Gastrocnemius medialis (tissue), 4 donors: ENCODE results near the gene PTBP2. TPM values are rescaled to one million over a fixed set of nuclear protein-coding genes. Genes with fewer than 3 reads are reported as not detected.

Experiments used
- ATAC-seq, 2 donors: fragments of 150-250 bp; one replicate each; pipeline ENCODE4 v1.9.1; 2016
- DNase-seq, 2 donors: peaks; one replicate each; pipeline ENCODE4 v3.0.0-alpha.2; 2019
- H3K27ac ChIP-seq, 4 donors: fragments of 200-600 bp; sonication (generic); 1 replicate in 1 of 4; 2 replicates in 3 of 4; pipeline ENCODE4 v1.5.1; 2016 to 2018; ENCODE audit warnings: mild to moderate bottlenecking in 2 of 4, moderate library complexity in 1 of 4
- H3K27me3 ChIP-seq, 3 donors: fragments of 200-600 bp; sonication (generic) in 2 of 3; 1 replicate in 1 of 3; 2 replicates in 2 of 3; pipeline versions ENCODE4 v1.5.1 to v1.6.0; 2016 to 2019; ENCODE audit warnings: mild to moderate bottlenecking in 1 of 3, moderate library complexity in 1 of 3
- H3K36me3 ChIP-seq, 2 donors: fragments of 200-600 bp; sonication (generic) in 1 of 2; one replicate each; pipeline ENCODE4 v1.5.1; 2017 to 2018
- H3K4me1 ChIP-seq, 2 donors: fragments of 200-600 bp; sonication (generic) in 1 of 2; one replicate each; pipeline ENCODE4 v1.5.1; 2016 to 2017; ENCODE audit warnings: mild to moderate bottlenecking in 2 of 2
- H3K4me3 ChIP-seq, 4 donors: fragments of 200-600 bp; sonication (generic) in 3 of 4; 1 replicate in 1 of 4; 2 replicates in 3 of 4; pipeline ENCODE4 v1.5.1; 2016 to 2019; ENCODE audit warnings: mild to moderate bottlenecking in 2 of 4
- H3K9me3 ChIP-seq, 3 donors: fragments of 200-600 bp; sonication (generic) in 2 of 3; 1 replicate in 1 of 3; 2 replicates in 2 of 3; pipeline ENCODE4 v1.5.1; 2016 to 2019
- CTCF ChIP-seq, 5 experiments: fragments of 450-650 bp in 3 of 5; fragments of 200-600 bp in 2 of 5; sonication (generic) in 2 of 5; IDR thresholded peaks in 4 of 5; conservative IDR thresholded peaks in 1 of 5; 1 replicate in 4 of 5; 2 replicates in 1 of 5; pipeline ENCODE4 v1.5.1; 2016 to 2019; ENCODE audit warnings: antibody characterized with exemption in 5 of 5, mild to moderate bottlenecking in 3 of 5, moderate library complexity in 3 of 5
- POLR2A ChIP-seq, 2 donors: fragments of 450-650 bp; IDR thresholded peaks; one replicate each; pipeline ENCODE4 v1.6.1; 2017; ENCODE audit warnings: antibody characterized with exemption in 2 of 2, mild to moderate bottlenecking in 2 of 2, moderate library complexity in 2 of 2
- in situ Hi-C, 4 donors: fragments of 200-750 bp; cut with MboI; loops; one replicate each; pipeline versions ENCODE4 v1.15.0 to v1.8.0; 2017; ENCODE audit warnings: low sequenced_read_pairs in 4 of 4
- intact Hi-C: fragments of 100-400 bp; cut with DNase I; formaldehyde crosslinking; loops from one replicate; pipeline ENCODE4 v1.15.1; 2023; ENCODE audit warnings: low total_unique reads
- total RNA-seq, 4 donors: library from RNA; depleted of rRNA; stranded (reverse); fragments of >200 nt; gene quantifications; one replicate each; pipeline versions ENCODE4 v1.1.0 to v1.2.3, GENCODE V29; 2016

The PTBP2 gene
- total RNA-seq = 10 to 100 TPM; 21.4 to 33.0 (median 26.5) TPM

DNA sequence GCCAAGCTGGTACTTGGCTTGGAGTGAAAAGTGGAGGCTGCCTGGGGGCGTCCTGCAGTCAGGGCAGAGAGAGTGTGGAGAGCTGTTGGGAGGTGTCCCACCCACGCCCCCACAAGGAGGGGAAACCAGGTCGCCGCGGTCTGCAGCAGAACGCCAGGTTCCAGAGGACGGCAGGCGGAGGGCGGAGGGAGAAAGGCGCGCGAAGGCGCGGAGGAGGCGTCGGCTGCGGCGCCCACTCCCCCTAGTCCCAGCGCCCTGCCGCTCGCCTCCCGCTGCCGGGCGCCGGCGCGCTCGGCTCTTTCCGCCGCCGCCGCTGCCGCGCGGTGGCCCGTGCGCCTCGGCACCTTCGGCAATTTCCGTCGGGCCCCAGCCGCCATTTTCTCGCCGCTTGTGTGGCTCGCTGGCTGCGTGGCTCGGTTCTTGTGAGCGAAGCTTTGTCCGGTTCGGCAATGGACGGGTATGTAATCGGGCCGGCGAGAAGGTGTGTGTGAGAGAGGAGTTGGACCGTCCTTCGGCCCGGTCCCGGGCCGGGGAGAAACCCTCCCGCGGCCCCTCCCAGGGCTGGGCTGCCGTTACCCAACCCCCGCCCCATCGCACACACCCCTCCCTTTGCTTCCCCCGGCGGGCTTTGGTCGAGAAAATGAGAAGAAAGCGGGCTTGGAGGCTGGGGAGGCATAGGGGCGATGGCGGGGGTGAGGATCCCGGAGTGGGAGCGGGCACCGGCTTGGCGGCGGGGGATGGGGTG lies at the start of gene PTBP2:
Gene PTBP2, plus strand, starts transcription at position 369 of the 745 bp plus-strand sequence. Its CDS starts 81 bp downstream, at position 450.
- peaks cover 12 to 18% of the 10 kb centered on the region in 2 donors for H3K4me1 ChIP-seq
- DNase-seq = peak; percentile 45 to 63
- ATAC-seq = peak; percentile 89 to 91
- in situ Hi-C loops (no loop called here), intact Hi-C loops (loop anchor here (5.0 kb wide), 1 partner anchor 124 kb away; no protein-coding TSS in a partner anchor)
- no peaks in the 10 kb centered on the region for H3K27me3 ChIP-seq
- peak within 1 kb of the TSS; percentile 91 to 99 (median 97) for H3K4me3 ChIP-seq
- no peaks in the 10 kb centered on the region for H3K9me3 ChIP-seq
- H3K27ac ChIP-seq = peak within 1 kb of the TSS; percentile 96 to 98 (median 97)
- H3K36me3 ChIP-seq = no peaks in the 10 kb centered on the region
- TF ChIP-seq POLR2A (IDR thresholded peaks at IDR 0.05) (peak; percentile 37 to 38), CTCF (IDR thresholded peaks at IDR 0.05 in 4 of 5, conservative IDR thresholded peaks at IDR 0.05 in 1 of 5) (peak in 1 of 5 experiments; percentile 18)

DNA sequence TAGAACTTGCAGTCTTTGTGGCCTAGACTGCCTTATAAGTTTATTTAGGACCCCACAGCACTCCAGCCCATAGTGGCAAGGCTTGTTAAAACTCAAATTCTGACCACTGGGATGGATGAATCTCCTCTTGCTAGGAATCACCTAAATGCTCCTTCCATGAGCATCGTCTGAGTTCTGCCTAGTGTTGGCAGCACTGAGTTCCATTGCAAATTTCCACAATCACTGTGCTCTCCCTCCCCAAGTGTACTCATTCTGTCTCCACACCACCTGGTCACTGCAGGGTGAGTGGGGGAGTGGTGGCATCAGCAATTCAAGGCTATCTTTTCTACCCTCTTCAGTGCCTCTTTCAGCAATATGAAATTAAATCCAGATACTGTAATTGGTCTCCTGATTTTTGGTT lies 46.7 kb upstream of the PTBP2 start:
- ATAC-seq = no peak
- in situ Hi-C loops = no loop called here

GRCh38 chr1:96682056-96682455 lies 39.5 kb upstream of the PTBP2 start:
- no peaks in the 10 kb centered on the region for H3K27me3 ChIP-seq
- H3K36me3 ChIP-seq = no peaks in the 10 kb centered on the region
- TF ChIP-seq POLR2A (IDR thresholded peaks at IDR 0.05) = no peak
- TF ChIP-seq CTCF (IDR thresholded peaks at IDR 0.05 in 4 of 5, conservative IDR thresholded peaks at IDR 0.05 in 1 of 5) = no peak
- intact Hi-C loops (no loop called here), in situ Hi-C loops (no loop called here)
- no peaks in the 10 kb centered on the region for H3K4me1 ChIP-seq
- no peak overlapping the region for H3K4me3 ChIP-seq
- H3K9me3 ChIP-seq = no peaks in the 10 kb centered on the region
- no peak overlapping the region for H3K27ac ChIP-seq
- ATAC-seq (no peak), DNase-seq (no peak)

More for the DNA sequence above, 46.7 kb upstream of the PTBP2 start:
- no peak for DNase-seq
- Histone ChIP-seq H3K4me3 (no peak overlapping the region), H3K36me3 (no peaks in the 10 kb centered on the region), H3K9me3 (no peaks in the 10 kb centered on the region), H3K27ac (no peak overlapping the region), H3K27me3 (no peaks in the 10 kb centered on the region), H3K4me1 (no peaks in the 10 kb centered on the region)
- intact Hi-C loops = no loop called here
- TF ChIP-seq CTCF (IDR thresholded peaks at IDR 0.05 in 4 of 5, conservative IDR thresholded peaks at IDR 0.05 in 1 of 5) = no peak
- TF ChIP-seq POLR2A (IDR thresholded peaks at IDR 0.05) = no peak

GRCh38 chr1:96683931-96684330 lies 37.7 kb upstream of the PTBP2 start:
- TF ChIP-seq CTCF (IDR thresholded peaks at IDR 0.05 in 4 of 5, conservative IDR thresholded peaks at IDR 0.05 in 1 of 5) (no peak), POLR2A (IDR thresholded peaks at IDR 0.05) (no peak)
- no peak overlapping the region for H3K4me3 ChIP-seq
- H3K4me1 ChIP-seq = no peaks in the 10 kb centered on the region
- DNase-seq (peak; percentile 4 to 19), ATAC-seq (peak; percentile 78 to 84)
- no peaks in the 10 kb centered on the region for H3K36me3 ChIP-seq
- no peaks in the 10 kb centered on the region for H3K27me3 ChIP-seq
- intact Hi-C loops (no loop called here), in situ Hi-C loops (no loop called here)
- peak overlapping the region in 1 of 4 donors; percentile 29 for H3K27ac ChIP-seq
- H3K9me3 ChIP-seq = no peaks in the 10 kb centered on the region
